Tibial nerve (tissue), 3 donors: ENCODE measurements around the gene WDR45B.

Source experiments
- POLR2A ChIP-seq, 2 donors: fragments of 450-650 bp; IDR thresholded peaks; one replicate each; pipeline ENCODE4 v1.6.1; 2017; ENCODE audit warnings: antibody characterized with exemption in 2 of 2, mild to moderate bottlenecking in 2 of 2, moderate library complexity in 2 of 2
- TF ChIP-seq, protein P1 (sequence below), 5 experiments: fragments of 200-600 bp in 3 of 5; fragments of 450-650 bp in 2 of 5; sonication (generic) in 3 of 5; IDR thresholded peaks; one replicate each; pipeline ENCODE4 v1.5.1; 2016 to 2019; ENCODE audit warnings: antibody characterized with exemption in 5 of 5, mild to moderate bottlenecking in 3 of 5, moderate library complexity in 2 of 5

DNA sequence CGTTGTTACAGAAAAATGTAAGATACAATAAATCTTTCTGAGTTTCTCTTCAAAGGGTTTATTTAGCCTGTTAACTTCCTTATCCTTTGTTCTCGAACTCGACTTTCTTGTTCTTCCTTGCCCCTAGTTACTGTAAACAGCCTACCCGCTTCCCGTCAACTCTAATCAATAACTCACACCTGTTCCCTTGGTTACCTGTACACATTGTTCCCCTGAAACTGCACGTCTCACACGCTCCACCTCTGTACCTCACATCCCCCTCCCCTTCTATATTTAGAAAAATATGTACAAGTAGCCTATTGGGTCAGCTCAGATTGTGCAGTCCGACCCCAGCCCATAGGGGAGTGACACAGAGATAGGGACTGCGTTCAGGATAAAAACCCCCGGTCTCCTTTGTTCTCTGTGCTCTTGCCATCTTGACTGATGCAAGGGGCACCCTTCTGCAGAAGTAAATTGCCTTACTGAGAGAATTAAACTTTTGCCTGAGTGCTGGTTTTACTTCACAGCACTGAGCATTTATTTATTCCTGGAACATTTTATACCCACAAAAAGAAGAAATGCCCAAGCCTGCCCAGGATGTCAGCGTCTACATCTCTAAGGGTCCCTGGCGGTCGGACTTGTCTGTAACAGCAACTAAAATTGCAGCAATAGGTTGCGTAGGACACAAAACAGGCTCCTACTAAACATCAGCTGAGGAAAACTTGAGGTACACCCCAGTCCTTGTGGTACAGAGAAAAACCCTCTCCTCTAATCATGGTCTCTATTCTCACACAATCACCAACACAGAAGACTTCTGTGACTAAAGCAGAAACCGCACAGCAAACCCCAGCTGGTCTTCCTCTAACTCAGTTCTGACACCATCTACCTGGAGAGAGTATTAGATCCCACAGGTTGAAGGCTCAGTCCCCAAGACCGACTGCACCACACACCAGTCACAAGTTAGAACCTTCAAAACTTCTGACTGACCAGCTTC lies 11.3 kb downstream of the WDR45B start:
- TF ChIP-seq, protein P1, sequence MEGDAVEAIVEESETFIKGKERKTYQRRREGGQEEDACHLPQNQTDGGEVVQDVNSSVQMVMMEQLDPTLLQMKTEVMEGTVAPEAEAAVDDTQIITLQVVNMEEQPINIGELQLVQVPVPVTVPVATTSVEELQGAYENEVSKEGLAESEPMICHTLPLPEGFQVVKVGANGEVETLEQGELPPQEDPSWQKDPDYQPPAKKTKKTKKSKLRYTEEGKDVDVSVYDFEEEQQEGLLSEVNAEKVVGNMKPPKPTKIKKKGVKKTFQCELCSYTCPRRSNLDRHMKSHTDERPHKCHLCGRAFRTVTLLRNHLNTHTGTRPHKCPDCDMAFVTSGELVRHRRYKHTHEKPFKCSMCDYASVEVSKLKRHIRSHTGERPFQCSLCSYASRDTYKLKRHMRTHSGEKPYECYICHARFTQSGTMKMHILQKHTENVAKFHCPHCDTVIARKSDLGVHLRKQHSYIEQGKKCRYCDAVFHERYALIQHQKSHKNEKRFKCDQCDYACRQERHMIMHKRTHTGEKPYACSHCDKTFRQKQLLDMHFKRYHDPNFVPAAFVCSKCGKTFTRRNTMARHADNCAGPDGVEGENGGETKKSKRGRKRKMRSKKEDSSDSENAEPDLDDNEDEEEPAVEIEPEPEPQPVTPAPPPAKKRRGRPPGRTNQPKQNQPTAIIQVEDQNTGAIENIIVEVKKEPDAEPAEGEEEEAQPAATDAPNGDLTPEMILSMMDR (IDR thresholded peaks at IDR 0.05), result no peak
- no peak for TF ChIP-seq POLR2A (IDR thresholded peaks at IDR 0.05)
